ENCODE data around the gene LCE3B. TPM values are rescaled to one million over a fixed set of nuclear protein-coding genes. Genes with fewer than 3 reads are reported as not detected.
"Not testable (repeated sequence)": the region's sequence is repeated elsewhere in the genome, so short reads cannot be mapped to it uniquely, and the experiment has no call there.

LCE3B gene
- not detected for total RNA-seq
- long read RNA-seq: 0 reads

DNA sequence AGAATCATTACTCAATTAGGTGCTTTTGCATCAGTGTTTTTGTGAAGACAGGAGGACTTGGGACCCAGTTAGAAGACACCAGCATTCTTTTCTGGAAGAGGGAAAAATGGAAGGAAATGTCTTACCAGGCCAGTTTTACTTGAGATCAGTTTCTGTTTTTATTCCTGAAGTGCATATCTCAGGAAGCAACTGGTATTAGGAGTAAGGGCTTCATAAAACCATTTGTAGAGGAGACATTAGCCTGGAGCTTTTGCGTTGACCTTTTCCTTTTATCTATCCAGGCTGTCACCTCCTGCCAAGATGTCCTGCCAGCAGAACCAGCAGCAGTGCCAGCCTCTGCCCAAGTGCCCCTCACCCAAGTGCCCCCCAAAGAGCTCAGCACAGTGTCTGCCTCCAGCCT lies at the start of gene LCE3B:
LCE3B (plus strand) TSS at position 301 of the 400 bp plus-strand sequence; CDS start at position 301, 0 bp downstream.
- no peak for DNase-seq (ENCODE audit: missing footprints)
- intact Hi-C loops (cut with DNase I): no loop called here
- ATAC-seq: no peak

- intact Hi-C loops (cut with DNase I): no loop called here
- no peak for ATAC-seq
- no peak for DNase-seq (ENCODE audit: missing footprints)
Observed at GRCh38 chr1:152565115-152565514, 48.5 kb upstream of the LCE3B start.

DNA sequence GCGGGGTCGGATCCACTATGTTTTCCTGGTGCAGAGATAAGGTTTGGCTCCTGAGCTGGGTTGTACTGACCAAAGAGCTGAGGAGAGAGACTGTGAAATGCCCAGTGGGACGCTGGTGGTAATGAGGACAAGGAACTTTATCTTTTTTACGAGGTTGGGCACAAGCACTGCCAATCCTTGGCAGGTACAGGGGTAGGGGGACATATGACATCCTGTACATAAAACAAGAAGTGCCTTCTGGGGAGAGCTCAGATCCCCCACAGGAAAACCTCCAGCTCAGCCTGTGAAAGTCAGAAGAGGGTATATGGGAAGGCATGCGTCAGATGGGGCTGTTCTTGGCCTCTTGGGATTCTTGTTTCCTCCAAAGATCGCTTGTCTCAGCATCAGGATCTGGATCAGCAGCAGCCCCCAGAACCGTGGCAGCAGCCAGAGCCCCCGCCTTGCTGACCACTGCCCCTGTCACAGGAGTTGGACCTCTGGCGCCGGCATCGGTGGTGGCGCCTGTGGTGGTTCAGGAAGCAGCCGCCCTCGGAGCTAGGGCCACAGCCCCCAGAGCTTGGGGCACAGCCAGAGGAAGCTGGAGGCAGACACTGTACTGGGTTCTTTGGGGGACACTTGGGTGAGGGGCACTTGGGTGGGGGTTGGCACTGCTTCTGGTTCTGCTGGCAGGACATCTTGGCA lies 47.9 kb upstream of the LCE3B start:
- intact Hi-C loops (cut with DNase I): no loop called here
- DNase-seq (ENCODE audit: missing footprints) (no peak), ATAC-seq (no peak)

DNA sequence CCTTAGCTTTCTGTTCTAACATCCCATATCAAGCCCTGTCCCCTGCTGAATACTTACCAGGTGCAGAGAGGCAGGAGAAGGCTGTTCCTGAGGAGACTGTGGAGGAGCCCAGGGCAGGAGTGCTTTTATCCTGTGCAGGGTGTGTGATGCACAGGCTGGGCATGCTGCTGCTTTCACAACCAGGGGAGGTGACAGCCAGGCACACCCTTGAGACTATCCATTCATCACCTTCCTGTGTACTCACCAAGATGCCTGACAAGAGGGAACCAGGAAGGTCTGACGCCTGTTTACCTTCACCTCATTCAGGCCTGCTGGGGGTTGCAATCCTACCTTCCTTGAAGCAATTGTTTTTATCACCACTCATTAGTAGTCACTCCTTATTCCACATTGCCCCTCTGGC lies 46.9 kb upstream of the LCE3B start, which contains the start of gene LCE3E:
LCE3E (minus strand) TSS at position 100 of the 400 bp plus-strand sequence. CDS start 572 bp downstream, outside the sequence.
- ATAC-seq (no peak), DNase-seq (ENCODE audit: missing footprints) (no peak)
- intact Hi-C loops (cut with DNase I): no loop called here

DNA sequence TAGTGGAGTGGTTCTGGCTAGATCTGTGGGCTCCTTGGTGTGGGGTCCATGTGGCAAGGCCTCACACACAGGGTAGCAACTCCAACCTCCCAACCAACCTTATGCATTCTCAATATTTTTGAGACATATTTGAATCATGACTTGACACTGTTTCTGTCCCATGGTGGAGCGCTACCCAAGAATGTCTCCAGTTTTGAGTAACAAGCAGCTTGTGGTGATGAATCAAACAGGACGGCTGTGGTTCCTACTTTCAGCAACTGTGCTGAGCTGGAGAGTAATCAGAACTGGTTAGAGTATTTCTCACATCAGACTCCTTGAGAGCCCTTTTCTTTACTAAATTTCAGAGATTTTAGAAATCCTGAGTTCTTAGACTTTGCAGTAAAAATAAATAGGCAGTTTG lies 36.4 kb upstream of the LCE3B start:
- intact Hi-C loops (cut with DNase I): no loop called here
- ATAC-seq: no peak
- DNase-seq (ENCODE audit: missing footprints): no peak

GRCh38 chr1:152579526-152579925 lies 34.1 kb upstream of the LCE3B start:
- ATAC-seq; intact Hi-C loops (cut with DNase I); DNase-seq (ENCODE audit: missing footprints): not testable (repeated sequence)

- DNase-seq (ENCODE audit: missing footprints): no peak
- intact Hi-C loops (cut with DNase I): no loop called here
- ATAC-seq: no peak
Observed at GRCh38 chr1:152580433-152580832, 33.2 kb upstream of the LCE3B start, which contains the start of gene LCE3D. TSS of gene LCE3D (minus strand) at chr1:152580516. CDS start at chr1:152579936, 580 bp downstream.

- DNase-seq (ENCODE audit: missing footprints) (no peak), ATAC-seq (no peak)
- intact Hi-C loops (cut with DNase I): no loop called here
Observed at GRCh38 chr1:152582647-152583046, 31.0 kb upstream of the LCE3B start.

- no peak for DNase-seq (ENCODE audit: missing footprints)
- ATAC-seq: no peak
- intact Hi-C loops (cut with DNase I): no loop called here
Observed at GRCh38 chr1:152585586-152585985, 28.0 kb upstream of the LCE3B start.

DNA sequence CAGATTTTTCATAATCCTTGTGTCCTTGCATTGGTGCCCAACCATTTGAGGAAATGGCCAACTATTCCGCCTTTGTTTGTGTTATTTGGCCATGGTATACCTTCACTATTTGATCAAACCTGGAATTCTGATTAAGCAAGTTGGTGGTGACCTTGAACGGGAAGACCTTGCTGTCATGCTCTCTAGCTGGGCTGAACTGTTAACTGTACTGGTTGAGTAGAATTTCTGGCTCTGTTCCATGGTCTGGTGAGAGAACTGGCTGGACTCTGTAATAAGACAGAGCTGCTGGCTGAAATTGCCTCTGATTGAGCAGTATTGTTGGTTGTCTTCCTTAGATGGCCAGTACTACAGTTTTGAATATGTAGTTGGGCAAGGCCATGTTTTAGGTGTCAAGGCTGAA lies 16.6 kb upstream of the LCE3B start:
- no peak for DNase-seq (ENCODE audit: missing footprints)
- no peak for ATAC-seq
- intact Hi-C loops (cut with DNase I): no loop called here

- intact Hi-C loops (cut with DNase I): no loop called here
- ATAC-seq: no peak
Observed at GRCh38 chr1:152599934-152600333, 13.7 kb upstream of the LCE3B start, which contains the start of gene LCE3C. TSS of gene LCE3C (plus strand) at chr1:152600234. CDS start at chr1:152600732, 498 bp downstream.

DNA sequence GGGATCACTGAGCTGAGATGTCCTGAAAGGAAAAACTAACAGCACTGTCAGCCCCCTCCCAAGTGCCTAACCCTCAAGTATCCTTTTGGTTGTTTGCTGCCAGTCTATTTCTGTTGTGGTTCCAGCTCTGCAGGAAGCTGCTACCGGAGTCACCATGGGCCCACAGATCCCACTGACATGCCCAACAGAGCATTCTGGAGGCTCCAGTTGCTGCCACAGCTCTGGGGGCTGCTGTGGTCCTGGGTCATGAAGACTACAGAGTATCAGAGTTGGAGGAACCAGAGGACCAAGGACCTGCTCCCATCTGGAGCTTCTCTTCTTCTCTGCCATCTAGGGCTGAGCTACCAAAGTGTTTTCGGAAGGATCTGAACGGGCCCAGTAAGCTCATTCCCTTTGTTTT lies 8.4 kb downstream of the LCE3B start:
- no peak for DNase-seq (ENCODE audit: missing footprints)
- no peak for ATAC-seq
- intact Hi-C loops (cut with DNase I): no loop called here

More at GRCh38 chr1:152599934-152600333, 13.7 kb upstream of the LCE3B start, which contains the start of gene LCE3C:
- no peak for DNase-seq (ENCODE audit: missing footprints)

DNA sequence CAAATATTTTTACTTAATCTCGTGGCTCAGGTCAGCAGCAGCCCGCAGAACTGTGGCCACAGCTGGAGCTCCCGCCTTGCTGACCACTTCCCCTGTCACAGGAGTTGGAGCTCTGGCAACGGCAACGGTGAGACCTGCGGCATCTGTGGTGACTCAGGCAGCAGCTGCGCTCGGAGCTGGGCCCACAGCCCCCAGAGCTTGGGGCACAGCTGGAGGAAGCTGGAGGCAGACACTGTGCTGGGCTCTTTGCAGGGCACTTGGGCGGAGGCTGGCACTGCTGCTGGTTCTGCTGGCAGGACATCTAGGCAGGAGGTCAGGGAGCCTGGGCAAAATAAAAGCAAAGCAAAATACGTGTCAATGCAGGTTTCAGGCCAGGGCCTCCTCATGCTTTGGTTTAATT lies 9.2 kb downstream of the LCE3B start, which contains the start of gene LCE3A:
LCE3A (minus strand) TSS at position 301 of the 400 bp plus-strand sequence; CDS start at position 301, 0 bp downstream.
- intact Hi-C loops (cut with DNase I): no loop called here
- DNase-seq (ENCODE audit: missing footprints) (no peak), ATAC-seq (no peak)

- DNase-seq (ENCODE audit: missing footprints): no peak
- ATAC-seq: no peak
- intact Hi-C loops (cut with DNase I): no loop called here
Observed at GRCh38 chr1:152623203-152623844, 9.7 kb downstream of the LCE3B start.

DNA sequence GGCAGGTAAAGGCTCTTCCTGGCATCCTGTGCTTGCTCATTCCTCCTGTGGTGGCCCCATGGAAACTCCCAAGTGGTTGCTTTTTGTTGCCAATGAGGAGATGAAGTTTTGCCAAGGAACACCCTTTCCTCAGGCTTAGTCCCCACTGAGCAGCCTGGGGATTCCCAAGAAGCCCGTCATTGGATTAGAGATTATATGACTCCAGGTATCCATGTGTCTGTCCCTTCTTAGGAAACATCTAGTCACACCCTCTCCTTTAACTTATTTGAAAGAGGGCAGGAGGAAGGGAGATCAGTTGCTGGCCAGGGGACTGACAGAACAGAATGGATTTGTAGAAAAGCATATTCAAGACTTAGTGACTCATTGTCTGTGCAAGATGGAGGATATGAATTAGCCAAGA lies 13.1 kb downstream of the LCE3B start:
- intact Hi-C loops (cut with DNase I): no loop called here
- DNase-seq (ENCODE audit: missing footprints): no peak
- no peak for ATAC-seq

DNA sequence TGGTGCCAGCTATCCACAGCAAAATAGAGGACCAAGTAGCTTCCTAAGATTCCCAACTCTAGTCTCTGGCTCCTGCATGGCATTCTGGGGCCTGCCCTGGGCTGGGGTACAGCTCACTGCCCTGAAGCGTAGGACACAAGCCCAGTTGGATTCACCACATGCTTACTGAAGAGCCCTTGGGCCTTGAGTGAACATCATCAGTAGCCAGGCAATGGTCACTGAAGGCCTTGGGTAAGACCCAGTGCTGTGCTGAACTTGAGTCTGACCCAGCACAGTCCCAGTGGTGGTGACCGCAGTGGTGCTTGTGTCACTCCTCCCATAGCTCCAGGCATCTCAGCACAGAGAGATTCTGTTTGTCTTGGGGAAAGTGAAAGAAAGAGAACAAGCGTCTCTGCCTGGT lies 17.0 kb downstream of the LCE3B start:
- ATAC-seq: no peak
- intact Hi-C loops (cut with DNase I): no loop called here

GRCh38 chr1:152640351-152640750 lies 26.7 kb downstream of the LCE3B start:
- DNase-seq (ENCODE audit: missing footprints): no peak
- intact Hi-C loops (cut with DNase I): no loop called here
- ATAC-seq: no peak

More for the DNA sequence above, 17.0 kb downstream of the LCE3B start:
- no peak for DNase-seq (ENCODE audit: missing footprints)

DNA sequence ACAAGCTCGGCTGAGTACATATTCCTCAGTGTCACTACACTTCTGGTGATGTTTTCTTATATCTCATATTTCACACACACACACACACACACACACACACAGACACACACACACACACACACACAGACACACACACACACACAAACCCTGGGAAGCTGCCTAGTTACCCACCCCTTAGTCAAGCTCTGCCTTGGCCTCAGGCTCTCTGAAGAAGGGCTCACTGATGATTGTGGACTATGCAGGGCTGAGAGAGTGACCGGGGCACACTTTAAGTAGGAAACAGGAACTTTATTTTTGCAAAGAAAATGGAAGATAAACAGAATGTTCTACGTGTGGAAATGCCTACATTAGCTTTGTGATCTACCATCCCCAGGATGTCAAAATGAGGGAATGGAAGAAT lies 30.3 kb downstream of the LCE3B start:
- intact Hi-C loops (cut with DNase I): no loop called here
- DNase-seq (ENCODE audit: missing footprints) (no peak), ATAC-seq (no peak)

GRCh38 chr1:152645146-152645545 lies 31.5 kb downstream of the LCE3B start:
- intact Hi-C loops (cut with DNase I): no loop called here
- ATAC-seq (no peak), DNase-seq (ENCODE audit: missing footprints) (no peak)

- DNase-seq (ENCODE audit: missing footprints) (no peak), ATAC-seq (no peak)
- intact Hi-C loops (cut with DNase I): no loop called here
Observed at GRCh38 chr1:152646656-152647055, 33.0 kb downstream of the LCE3B start.

Data from Right ventricle myocardium inferior (tissue), 1 donor.